Stimulated activated CD8-positive, alpha-beta memory T cell treated with anti-CD3 and anti-CD28 coated beads, Interleukin-4, amount 100 ng/mL, for 24 hours (primary cell): Measurements from ENCODE around the gene ADCY5.

ENCODE experiments used
- DNase-seq: peaks from one replicate; pipeline ENCODE4 v3.0.0-alpha.2; 2020; ENCODE audit warnings: low read depth

Gene ADCY5

GRCh38 chr3:123342631-123343080 lies 106.2 kb downstream of the ADCY5 start:
- no peak for DNase-seq

GRCh38 chr3:123341871-123342630 lies 106.8 kb downstream of the ADCY5 start:
- DNase-seq: no peak

DNA sequence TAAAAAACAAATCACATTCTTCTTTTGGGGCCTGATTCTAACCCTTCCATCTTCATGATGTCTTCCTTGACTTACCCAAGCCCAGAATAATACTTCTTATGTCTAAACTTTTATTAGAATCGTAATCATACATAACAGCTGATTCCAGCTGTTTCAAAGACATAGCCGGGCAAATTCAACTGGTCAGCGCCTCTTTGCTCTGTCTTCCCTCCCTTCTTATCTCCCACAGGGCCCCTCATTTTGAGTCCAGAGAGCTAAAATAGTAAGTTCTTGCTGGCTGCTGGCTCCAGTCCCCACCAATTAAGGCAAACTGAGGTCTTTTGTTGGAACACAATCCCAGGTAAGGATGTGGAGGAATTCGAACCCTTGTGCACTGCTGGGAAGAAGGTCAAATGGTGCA lies 108.6 kb downstream of the ADCY5 start:
- DNase-seq: no peak

DNA sequence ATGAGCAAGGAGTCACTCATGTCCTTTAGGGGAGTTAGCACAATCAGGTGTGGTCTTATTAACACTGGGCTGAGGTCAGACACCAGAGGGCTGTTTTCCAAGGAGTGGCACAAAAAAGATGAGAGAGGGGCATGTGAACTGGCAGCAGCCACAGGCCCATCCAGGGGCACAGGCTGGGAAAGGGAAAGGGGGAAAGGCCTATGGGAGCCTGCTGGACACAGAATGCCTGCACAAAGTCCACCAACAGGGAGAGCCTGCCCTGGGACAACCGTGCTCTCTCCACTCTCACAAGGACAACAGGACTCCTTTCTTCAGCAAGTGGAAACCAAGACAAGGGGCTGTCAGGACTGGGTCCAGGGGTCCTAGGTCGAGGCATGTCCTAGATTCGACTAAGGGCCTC lies 109.6 kb downstream of the ADCY5 start:
- DNase-seq: no peak

DNA sequence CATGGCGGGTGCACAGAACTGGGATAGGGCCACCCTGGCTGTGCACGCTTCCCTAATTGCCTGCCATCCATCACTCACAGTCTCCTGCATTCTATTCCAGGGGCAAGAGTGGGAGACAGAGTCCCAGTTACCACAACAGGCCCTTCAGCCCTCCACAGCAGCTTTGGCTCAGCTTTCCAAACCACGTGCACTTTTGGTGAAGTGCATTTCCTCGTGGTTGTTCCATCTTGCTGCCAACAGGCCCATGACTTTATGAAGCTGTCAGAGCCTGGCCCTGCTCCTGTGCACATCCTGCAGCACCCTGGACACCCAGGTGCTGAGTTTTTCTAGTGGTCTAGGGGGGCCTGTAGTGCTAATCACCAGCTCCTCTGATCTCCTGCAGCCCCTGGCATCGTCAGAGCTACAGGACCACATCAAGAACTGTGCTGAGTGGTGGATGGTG lies 110.2 kb downstream of the ADCY5 start:
- DNase-seq: no peak

- no peak for DNase-seq
These were observed 110.8 kb downstream of the ADCY5 start for GRCh38 chr3:123337948-123338619.

GRCh38 chr3:123337226-123337625 lies 111.7 kb downstream of the ADCY5 start:
- DNase-seq: no peak

DNA sequence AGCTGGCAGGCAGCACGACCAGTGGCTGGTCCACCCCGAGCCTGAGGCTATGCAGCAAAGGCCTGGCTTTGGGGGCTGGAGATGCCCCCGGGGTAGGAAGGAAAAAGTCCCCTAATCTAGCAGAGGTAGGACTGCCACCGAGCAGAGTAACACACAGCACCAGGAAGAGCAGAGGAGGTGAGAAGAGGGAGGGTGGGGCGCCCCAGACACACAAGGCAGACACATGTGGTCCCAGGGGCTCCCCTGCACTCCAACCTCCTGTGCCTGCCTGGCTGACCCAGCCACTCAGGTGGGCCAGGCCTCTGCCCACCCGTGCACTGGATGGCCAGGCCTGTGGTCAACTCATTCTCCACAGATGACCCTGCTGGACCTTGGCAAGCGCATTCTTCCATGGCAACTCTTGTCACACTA lies 112.4 kb downstream of the ADCY5 start:
- no peak for DNase-seq

- no peak for DNase-seq
These were observed 112.9 kb downstream of the ADCY5 start for GRCh38 chr3:123336001-123336400.

GRCh38 chr3:123335007-123335670 lies 113.8 kb downstream of the ADCY5 start:
- DNase-seq: no peak

GRCh38 chr3:123334056-123334455 lies 114.8 kb downstream of the ADCY5 start:
- no peak for DNase-seq

GRCh38 chr3:123333401-123333800 lies 115.5 kb downstream of the ADCY5 start:
- DNase-seq: no peak

- no peak for DNase-seq
These were observed 116.7 kb downstream of the ADCY5 start for GRCh38 chr3:123332124-123332641.

DNA sequence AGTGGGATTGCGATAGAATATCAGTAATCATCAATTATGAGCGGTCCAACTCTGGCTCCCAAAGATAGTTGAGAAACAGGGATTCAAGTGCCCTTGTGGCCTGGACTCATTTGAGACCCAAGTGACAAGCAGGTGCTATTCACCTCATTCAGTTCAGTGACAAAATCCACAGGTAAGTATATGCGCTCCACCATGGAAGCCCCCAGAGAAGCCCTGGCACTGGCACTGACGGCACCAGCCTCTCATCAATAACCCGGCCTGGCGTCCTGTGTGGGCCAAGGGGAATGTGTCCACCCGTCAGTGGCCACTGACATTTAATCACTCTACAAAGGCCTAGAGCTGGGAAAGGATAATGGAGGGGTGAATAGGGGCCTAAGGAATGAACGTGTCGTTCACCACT lies 117.2 kb downstream of the ADCY5 start:
- DNase-seq: no peak

DNA sequence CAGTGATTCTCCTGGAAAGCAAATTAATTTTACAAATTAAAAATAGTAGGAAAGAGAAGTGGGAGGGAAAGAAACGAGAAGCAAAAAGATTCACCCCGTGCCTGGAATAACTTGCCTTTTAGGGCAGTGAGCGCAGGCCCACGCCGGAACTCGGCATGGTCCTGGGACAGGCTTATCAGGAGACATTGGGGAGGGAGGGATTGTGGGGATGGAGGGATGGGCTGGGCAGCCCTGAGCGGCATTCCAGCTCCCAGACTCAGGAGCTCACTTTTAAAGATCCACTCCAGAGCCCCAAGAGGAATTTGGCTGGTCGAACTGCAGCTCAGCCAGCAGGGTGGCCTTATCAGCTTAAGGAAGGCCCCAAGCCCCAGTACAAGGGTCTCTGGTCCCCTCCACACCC lies 117.9 kb downstream of the ADCY5 start:
- no peak for DNase-seq

GRCh38 chr3:123330441-123330991 lies 118.4 kb downstream of the ADCY5 start:
- DNase-seq: no peak

GRCh38 chr3:123329636-123330340 lies 119.1 kb downstream of the ADCY5 start:
- no peak for DNase-seq

DNA sequence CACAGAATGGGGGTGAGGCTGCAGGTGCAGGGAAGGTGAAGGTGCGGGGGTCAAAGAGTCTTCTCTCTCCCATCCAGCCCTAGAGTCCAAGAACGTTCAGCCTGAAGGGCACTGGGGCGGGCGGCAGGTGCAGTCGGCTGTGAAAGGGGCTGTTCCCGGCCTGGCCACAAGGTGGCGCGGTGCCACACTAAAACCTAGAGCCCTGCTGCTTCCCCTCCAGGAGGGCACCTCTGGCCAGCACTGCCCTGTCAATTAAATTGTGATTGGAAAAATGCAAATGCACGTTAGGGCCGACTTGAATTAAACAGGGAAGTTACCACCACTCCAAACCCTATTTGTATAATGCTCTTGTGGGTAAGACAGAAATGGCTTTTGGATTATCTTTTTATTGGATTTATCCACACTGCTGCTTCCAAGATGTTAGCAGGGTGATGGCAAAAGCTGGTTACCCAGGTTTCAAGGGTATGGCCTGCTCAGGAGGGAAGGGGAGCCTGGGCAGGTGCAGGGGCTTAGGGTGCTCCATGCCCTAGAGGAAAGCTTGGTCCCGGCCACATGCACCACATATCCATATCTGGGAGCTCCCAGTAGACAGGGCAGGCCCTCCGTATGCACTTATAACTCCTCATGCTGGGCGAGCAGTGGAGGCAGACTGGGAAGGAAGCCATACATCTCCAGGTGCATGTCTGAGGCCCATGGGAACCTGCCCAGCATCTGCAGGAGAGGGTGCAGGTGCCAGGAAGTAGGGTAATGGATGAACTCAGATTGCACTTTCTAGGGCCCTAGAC lies 119.8 kb downstream of the ADCY5 start:
- peak; percentile 66 for DNase-seq

DNA sequence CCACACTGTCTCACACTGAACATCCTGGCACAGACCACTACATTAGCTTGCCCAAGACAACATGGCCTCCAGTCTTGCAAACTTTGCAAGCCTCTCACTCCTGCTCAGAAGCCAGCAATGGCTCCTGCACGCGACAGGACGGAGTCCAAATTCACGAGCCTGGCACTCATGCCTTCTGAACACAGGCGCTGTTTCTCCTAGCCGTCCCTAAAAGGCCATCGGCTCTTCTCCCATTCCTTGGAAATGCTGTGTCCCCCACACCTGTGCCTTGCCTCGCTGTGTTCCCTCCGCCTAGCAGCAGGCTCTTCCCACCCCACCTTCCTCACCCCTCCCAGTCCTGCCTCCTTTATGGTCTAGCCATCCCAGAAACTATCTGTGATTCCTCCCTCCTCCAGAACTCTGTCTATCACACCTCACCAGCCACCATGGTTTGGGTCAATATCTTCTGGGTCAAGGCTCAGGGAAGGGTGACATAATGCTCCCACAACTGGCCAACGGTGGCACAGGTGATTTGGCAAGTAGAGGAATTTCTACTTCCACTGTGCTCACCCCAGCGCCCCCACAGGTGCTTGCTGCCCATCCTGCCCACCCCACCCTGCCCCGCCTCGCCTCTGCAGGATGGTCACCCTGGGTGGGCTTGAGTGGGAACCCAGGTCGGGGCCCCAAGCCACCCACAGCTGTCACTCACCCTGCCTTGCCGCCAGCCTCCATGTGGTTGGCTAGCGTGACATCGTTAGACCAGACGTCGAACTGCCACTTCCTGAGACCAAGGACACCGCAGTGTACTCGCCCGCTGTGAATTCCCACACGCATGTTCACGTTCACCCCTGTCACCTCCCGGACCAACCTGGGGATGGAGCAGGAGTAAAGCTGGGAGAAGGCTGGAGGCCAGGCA lies 120.7 kb downstream of the ADCY5 start:
- DNase-seq: no peak

- DNase-seq: no peak
These were observed 121.4 kb downstream of the ADCY5 start for GRCh38 chr3:123327480-123327879.
